GM12878 (cell line): ENCODE measurements around the gene RAB6B. TPM values are rescaled to one million over a fixed set of nuclear protein-coding genes. Genes with fewer than 3 reads are reported as not detected.

Source experiments
- ATF3 ChIP-seq: IDR thresholded peaks from 2 replicates; pipeline ENCODE4 v1.6.1; 2011; ENCODE audit warnings: low read depth, mild to moderate bottlenecking, low read length, moderate library complexity, borderline replicate concordance; ENCODE audit errors: extremely low read depth
- CEBPZ ChIP-seq: fragments of 150-350 bp; IDR thresholded peaks from 2 replicates; pipeline ENCODE4 v1.6.1; 2016; ENCODE audit warnings: low read depth, low read length
- KLF5 ChIP-seq: fragments of 450-650 bp; IDR thresholded peaks from 2 replicates; pipeline ENCODE4 v1.6.1; 2014; ENCODE audit warnings: mild to moderate bottlenecking; ENCODE audit not compliant: partially characterized antibody
- SP1 ChIP-seq: IDR thresholded peaks from one replicate; pipeline ENCODE4 v1.6.1; 2011; ENCODE audit warnings: low read depth, low read length
- polyA plus RNA-seq, 11 experiments: library from polyadenylated mRNA; depleted of rRNA in 4 of 11; unstranded in 6 of 11; stranded (reverse) in 5 of 11; fragments of >200 nt; fragmentation: Nextera tagmentation in 4 of 11; fragmentation: Illumina TruSeq in 1 of 11; extraction: Ambion mirVana in 4 of 11; extraction: Trizol in 1 of 11; gene quantifications; 1 replicate in 1 of 11; 2 replicates in 10 of 11; pipeline versions ENCODE4 v1.2.1 to v1.2.3, GENCODE V29; 2011 to 2016; ENCODE audit warnings: inconsistent platforms in 2 of 11, missing spikeins in 2 of 11, low read depth in 1 of 11
- total RNA-seq, 4 experiments: library from RNA; depleted of rRNA in 3 of 4; stranded (reverse); fragments of >200 nt in 3 of 4; fragmentation: Illumina TruSeq in 1 of 4; extraction: Trizol in 1 of 4; gene quantifications; 2 replicates each; pipeline versions ENCODE4 v1.2.1 to v1.2.3, GENCODE V29; 2013 to 2021
- TF ChIP-seq, protein P1 (sequence below): fragments of 450-650 bp; IDR thresholded peaks from 2 replicates; pipeline ENCODE4 v1.6.1; 2017; ENCODE audit warnings: mild to moderate bottlenecking, moderate library complexity
- TF ChIP-seq, protein P2 (sequence below): fragments of 150-350 bp; IDR thresholded peaks from 2 replicates; pipeline ENCODE4 v1.6.1; 2014; ENCODE audit warnings: mild to moderate bottlenecking, low read depth, low read length
- TF ChIP-seq, protein P3 (sequence below): fragments of 450-650 bp; IDR thresholded peaks from 2 replicates; pipeline ENCODE4 v1.6.1; 2018; ENCODE audit warnings: mild to moderate bottlenecking, low read depth, moderate library complexity; ENCODE audit not compliant: partially characterized antibody

The RAB6B gene
- total and polyA plus RNA-seq, 10 of the 15 experiments (the other 5 are each of a cell fraction or from before 2014, with no cell fraction given) = 0.01 to 0.16 (median 0.04) TPM; not detected in 5

DNA sequence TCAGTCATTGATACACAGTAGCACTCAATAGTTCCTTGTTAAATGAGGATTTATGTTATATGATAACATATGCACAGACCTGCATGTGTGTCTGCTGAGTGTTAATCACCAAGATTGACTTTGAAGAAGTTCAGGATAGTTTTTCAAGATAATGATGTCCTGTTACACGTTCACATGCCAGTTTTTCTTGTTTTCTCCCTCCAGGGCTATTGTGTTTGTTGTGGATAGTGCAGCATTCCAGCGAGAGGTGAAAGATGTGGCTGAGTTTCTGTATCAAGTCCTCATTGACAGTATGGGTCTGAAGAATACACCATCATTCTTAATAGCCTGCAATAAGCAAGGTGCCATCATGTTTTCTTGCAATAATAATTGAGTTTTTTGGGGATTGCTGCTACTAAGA is 80.3 kb downstream of the RAB6B start (continued):
- TF ChIP-seq, protein P1, sequence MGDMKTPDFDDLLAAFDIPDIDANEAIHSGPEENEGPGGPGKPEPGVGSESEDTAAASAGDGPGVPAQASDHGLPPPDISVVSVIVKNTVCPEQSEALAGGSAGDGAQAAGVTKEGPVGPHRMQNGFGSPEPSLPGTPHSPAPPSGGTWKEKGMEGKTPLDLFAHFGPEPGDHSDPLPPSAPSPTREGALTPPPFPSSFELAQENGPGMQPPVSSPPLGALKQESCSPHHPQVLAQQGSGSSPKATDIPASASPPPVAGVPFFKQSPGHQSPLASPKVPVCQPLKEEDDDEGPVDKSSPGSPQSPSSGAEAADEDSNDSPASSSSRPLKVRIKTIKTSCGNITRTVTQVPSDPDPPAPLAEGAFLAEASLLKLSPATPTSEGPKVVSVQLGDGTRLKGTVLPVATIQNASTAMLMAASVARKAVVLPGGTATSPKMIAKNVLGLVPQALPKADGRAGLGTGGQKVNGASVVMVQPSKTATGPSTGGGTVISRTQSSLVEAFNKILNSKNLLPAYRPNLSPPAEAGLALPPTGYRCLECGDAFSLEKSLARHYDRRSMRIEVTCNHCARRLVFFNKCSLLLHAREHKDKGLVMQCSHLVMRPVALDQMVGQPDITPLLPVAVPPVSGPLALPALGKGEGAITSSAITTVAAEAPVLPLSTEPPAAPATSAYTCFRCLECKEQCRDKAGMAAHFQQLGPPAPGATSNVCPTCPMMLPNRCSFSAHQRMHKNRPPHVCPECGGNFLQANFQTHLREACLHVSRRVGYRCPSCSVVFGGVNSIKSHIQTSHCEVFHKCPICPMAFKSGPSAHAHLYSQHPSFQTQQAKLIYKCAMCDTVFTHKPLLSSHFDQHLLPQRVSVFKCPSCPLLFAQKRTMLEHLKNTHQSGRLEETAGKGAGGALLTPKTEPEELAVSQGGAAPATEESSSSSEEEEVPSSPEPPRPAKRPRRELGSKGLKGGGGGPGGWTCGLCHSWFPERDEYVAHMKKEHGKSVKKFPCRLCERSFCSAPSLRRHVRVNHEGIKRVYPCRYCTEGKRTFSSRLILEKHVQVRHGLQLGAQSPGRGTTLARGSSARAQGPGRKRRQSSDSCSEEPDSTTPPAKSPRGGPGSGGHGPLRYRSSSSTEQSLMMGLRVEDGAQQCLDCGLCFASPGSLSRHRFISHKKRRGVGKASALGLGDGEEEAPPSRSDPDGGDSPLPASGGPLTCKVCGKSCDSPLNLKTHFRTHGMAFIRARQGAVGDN = no peak
- TF ChIP-seq ATF3 (no peak), SP1 (no peak), CEBPZ (no peak), KLF5 (no peak)
- TF ChIP-seq, protein P2, sequence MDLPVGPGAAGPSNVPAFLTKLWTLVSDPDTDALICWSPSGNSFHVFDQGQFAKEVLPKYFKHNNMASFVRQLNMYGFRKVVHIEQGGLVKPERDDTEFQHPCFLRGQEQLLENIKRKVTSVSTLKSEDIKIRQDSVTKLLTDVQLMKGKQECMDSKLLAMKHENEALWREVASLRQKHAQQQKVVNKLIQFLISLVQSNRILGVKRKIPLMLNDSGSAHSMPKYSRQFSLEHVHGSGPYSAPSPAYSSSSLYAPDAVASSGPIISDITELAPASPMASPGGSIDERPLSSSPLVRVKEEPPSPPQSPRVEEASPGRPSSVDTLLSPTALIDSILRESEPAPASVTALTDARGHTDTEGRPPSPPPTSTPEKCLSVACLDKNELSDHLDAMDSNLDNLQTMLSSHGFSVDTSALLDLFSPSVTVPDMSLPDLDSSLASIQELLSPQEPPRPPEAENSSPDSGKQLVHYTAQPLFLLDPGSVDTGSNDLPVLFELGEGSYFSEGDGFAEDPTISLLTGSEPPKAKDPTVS = no peak
- TF ChIP-seq, protein P3, sequence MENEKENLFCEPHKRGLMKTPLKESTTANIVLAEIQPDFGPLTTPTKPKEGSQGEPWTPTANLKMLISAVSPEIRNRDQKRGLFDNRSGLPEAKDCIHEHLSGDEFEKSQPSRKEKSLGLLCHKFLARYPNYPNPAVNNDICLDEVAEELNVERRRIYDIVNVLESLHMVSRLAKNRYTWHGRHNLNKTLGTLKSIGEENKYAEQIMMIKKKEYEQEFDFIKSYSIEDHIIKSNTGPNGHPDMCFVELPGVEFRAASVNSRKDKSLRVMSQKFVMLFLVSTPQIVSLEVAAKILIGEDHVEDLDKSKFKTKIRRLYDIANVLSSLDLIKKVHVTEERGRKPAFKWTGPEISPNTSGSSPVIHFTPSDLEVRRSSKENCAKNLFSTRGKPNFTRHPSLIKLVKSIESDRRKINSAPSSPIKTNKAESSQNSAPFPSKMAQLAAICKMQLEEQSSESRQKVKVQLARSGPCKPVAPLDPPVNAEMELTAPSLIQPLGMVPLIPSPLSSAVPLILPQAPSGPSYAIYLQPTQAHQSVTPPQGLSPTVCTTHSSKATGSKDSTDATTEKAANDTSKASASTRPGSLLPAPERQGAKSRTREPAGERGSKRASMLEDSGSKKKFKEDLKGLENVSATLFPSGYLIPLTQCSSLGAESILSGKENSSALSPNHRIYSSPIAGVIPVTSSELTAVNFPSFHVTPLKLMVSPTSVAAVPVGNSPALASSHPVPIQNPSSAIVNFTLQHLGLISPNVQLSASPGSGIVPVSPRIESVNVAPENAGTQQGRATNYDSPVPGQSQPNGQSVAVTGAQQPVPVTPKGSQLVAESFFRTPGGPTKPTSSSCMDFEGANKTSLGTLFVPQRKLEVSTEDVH = no peak
